ENCODE data around the gene ANGPTL1. TPM values are rescaled to one million over a fixed set of nuclear protein-coding genes. Genes with fewer than 3 reads are reported as not detected.

The ANGPTL1 gene
- total RNA-seq, 2 donors from 2014 or later, result 2.8 to 5.7 TPM

DNA sequence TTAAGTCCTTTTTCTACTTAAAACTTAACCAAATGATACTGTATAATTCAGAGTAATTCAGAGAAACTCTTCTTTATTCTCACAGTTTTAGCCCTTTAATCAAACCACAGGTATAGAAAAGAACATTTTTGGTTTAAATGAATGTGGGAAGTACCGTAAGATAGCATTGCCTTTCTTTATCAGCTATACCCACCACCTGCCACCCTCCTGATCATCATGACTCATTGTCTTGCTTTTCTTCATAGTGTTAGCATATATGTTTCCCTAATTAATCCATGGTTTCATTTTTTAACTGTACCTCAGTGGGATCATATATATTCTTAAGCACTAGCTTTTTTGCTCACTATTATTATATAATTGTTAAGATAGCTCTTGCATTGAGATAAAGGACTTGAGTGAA is 27.5 kb upstream of the ANGPTL1 start:
- Histone ChIP-seq H3K4me3 (no peak overlapping the region), H3K27me3 (no peaks in the 10 kb centered on the region), H3K9ac (ENCODE audit: low read depth in 2 of 2, low read length in 2 of 2) (no peak overlapping the region), H3K4me1 (no peaks in the 10 kb centered on the region), H3K9me3 (no peaks in the 10 kb centered on the region), H3K36me3 (no peaks in the 10 kb centered on the region), H3K27ac (no peak overlapping the region)
- intact Hi-C loops (cut with DNase I), result no loop called here
- TF ChIP-seq, protein P1, sequence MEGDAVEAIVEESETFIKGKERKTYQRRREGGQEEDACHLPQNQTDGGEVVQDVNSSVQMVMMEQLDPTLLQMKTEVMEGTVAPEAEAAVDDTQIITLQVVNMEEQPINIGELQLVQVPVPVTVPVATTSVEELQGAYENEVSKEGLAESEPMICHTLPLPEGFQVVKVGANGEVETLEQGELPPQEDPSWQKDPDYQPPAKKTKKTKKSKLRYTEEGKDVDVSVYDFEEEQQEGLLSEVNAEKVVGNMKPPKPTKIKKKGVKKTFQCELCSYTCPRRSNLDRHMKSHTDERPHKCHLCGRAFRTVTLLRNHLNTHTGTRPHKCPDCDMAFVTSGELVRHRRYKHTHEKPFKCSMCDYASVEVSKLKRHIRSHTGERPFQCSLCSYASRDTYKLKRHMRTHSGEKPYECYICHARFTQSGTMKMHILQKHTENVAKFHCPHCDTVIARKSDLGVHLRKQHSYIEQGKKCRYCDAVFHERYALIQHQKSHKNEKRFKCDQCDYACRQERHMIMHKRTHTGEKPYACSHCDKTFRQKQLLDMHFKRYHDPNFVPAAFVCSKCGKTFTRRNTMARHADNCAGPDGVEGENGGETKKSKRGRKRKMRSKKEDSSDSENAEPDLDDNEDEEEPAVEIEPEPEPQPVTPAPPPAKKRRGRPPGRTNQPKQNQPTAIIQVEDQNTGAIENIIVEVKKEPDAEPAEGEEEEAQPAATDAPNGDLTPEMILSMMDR (IDR thresholded peaks at IDR 0.05), result no peak
- DNase-seq, result no peak

DNA sequence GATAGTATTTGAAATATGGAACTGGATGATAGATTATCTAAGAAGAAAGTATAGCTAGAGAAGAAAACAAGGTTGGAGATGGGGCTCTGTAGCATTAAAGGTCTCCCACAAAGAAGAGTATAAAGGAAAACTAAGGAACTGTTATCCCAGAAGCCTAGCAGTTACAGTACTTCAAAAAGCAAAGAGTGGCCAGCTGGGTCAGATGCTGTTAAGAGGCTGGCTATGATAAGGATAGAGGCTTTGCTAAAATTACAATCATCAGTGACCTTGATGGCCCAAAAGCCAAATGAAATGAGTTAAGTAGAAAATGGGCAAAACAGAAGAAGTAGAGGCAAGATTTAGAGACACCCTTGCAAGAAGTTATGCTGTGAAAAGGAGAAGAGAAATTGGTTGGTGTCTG is 25.1 kb upstream of the ANGPTL1 start:
- TF ChIP-seq, protein P1 (IDR thresholded peaks at IDR 0.05), result no peak
- intact Hi-C loops (cut with DNase I), result no loop called here
- no peak for DNase-seq
- no peaks in the 10 kb centered on the region for H3K36me3 ChIP-seq
- H3K4me1 ChIP-seq, result no peaks in the 10 kb centered on the region
- no peak overlapping the region for H3K27ac ChIP-seq
- no peaks in the 10 kb centered on the region for H3K27me3 ChIP-seq
- H3K9ac ChIP-seq (ENCODE audit: low read depth in 2 of 2, low read length in 2 of 2), result no peak overlapping the region
- H3K4me3 ChIP-seq, result no peak overlapping the region
- no peaks in the 10 kb centered on the region for H3K9me3 ChIP-seq

DNA sequence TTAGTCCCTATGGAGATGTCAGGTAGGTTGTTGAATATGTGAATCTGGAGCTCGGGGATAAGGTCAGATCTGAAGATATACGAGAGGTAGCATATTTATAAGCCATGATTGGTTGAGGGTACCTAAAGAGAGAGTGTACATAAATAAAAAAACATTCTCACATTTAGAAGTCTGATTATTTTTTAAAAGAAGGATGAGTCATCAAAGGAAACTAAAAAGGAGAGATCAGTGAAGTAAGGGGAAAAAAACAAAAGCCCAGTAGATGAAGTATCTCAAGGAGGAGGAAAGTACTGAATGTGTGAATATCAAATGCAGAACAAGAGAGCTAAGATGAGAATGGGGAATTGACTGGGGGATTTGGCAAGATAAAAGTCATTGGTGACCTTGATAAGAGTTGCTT is 15.7 kb upstream of the ANGPTL1 start:
- Histone ChIP-seq H3K36me3 (no peaks in the 10 kb centered on the region), H3K9me3 (no peaks in the 10 kb centered on the region), H3K27me3 (no peaks in the 10 kb centered on the region), H3K9ac (ENCODE audit: low read depth in 2 of 2, low read length in 2 of 2) (no peak overlapping the region), H3K4me1 (no peaks in the 10 kb centered on the region), H3K27ac (no peak overlapping the region), H3K4me3 (no peak overlapping the region)
- TF ChIP-seq, protein P1 (IDR thresholded peaks at IDR 0.05), result no peak
- no peak for DNase-seq
- intact Hi-C loops (cut with DNase I), result no loop called here

DNA sequence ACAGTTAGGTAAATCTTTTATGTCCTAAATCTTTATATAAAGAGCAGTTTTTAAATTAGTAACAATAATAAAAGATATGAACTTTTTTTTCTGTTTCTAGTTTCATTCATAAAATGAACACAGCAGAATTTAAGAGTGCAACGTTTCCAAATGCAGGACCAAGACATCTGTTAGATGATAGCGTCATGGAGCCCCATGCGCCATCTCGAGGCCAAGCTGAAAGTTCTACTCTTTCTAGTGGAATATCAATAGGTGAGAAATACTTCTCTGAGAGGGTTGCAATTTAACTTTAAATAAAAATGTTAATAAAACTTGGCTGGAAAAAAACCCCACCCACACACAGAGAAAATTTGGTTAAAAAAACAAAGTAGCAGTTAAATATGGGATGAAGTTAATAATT is 15.0 kb upstream of the ANGPTL1 start:
- H3K27me3 ChIP-seq, result no peaks in the 10 kb centered on the region
- H3K36me3 ChIP-seq, result no peaks in the 10 kb centered on the region
- TF ChIP-seq, protein P1 (IDR thresholded peaks at IDR 0.05), result no peak
- no peak overlapping the region for H3K27ac ChIP-seq
- no peak for DNase-seq
- intact Hi-C loops (cut with DNase I), result no loop called here
- no peaks in the 10 kb centered on the region for H3K9me3 ChIP-seq
- no peak overlapping the region for H3K4me3 ChIP-seq
- no peak overlapping the region for H3K9ac ChIP-seq (ENCODE audit: low read depth in 2 of 2, low read length in 2 of 2)
- H3K4me1 ChIP-seq, result no peaks in the 10 kb centered on the region

DNA sequence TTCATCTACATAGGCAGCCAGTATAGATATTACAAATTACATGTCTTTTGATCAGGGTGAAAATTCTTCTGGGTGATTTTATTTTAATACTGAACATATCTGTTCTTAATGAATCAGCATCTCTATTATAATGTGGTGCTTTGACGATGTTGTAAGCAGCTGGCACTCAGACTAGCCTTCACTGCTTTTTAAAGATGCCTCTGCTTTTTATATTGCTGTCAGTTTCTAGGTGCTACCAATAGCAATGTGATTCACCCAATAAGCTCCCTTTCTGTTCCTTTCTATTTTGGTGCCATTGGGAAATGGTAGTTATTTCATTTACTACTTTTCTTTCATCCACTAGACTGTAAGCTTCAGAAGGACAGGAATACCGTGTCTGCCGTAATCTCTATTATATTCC is 11.1 kb upstream of the ANGPTL1 start:
- H3K27ac ChIP-seq, result no peak overlapping the region
- no peaks in the 10 kb centered on the region for H3K9me3 ChIP-seq
- H3K36me3 ChIP-seq, result no peaks in the 10 kb centered on the region
- H3K4me3 ChIP-seq, result no peak overlapping the region
- H3K27me3 ChIP-seq, result no peaks in the 10 kb centered on the region
- TF ChIP-seq, protein P1 (IDR thresholded peaks at IDR 0.05), result no peak
- no peak for DNase-seq
- no peaks in the 10 kb centered on the region for H3K4me1 ChIP-seq
- intact Hi-C loops (cut with DNase I), result no loop called here
- no peak overlapping the region for H3K9ac ChIP-seq (ENCODE audit: low read depth in 2 of 2, low read length in 2 of 2)

DNA sequence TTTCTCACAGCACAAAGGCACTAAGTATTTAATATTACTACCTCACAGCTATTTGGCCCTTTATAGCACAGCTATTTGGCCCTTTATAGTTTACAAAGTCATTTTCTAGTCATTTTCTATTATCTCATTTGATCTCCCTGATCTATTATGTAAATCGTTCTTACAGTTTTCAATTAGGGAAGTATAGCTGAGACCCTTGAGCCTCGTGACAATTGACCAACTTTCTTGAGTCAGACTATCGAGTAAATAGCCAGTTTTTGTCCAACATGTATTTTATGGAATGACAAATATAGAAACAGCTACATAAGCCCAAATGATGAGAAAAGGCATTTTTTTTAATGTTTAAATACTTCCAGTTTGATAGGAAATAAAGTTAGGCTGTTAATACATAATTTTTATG is 7.0 kb upstream of the ANGPTL1 start:
- Histone ChIP-seq H3K9ac (ENCODE audit: low read depth in 2 of 2, low read length in 2 of 2) (no peak overlapping the region), H3K4me3 (no peak overlapping the region), H3K27ac (no peak overlapping the region), H3K27me3 (no peaks in the 10 kb centered on the region), H3K4me1 (no peaks in the 10 kb centered on the region), H3K9me3 (no peaks in the 10 kb centered on the region), H3K36me3 (no peaks in the 10 kb centered on the region)
- TF ChIP-seq, protein P1 (IDR thresholded peaks at IDR 0.05), result no peak
- intact Hi-C loops (cut with DNase I), result no loop called here
- DNase-seq, result no peak

Measured in colonic mucosa (tissue), 4 donors.